Loucy (cell line): ENCODE data around the gene IQCE.

Experiments
- H2AFZ ChIP-seq: fragments of 200-600 bp; sonication (generic); 2 replicates; pipeline ENCODE4 v1.6.0; 2016; ENCODE audit warnings: antibody characterized with exemption, mild to moderate bottlenecking, low read length, moderate library complexity
- H3F3A ChIP-seq: fragments of 200-600 bp; 2 replicates; pipeline ENCODE4 v1.6.0; 2016; ENCODE audit warnings: antibody characterized with exemption, low read depth, mild to moderate bottlenecking
- H3K27me3 ChIP-seq: fragments of 200-600 bp; sonication (generic); 2 replicates; pipeline ENCODE4 v1.6.1; 2014; ENCODE audit warnings: low read length, mild to moderate bottlenecking; ENCODE audit not compliant: insufficient read depth, poor library complexity, severe bottlenecking
- H3K36me3 ChIP-seq: fragments of 200-600 bp; sonication (generic); 2 replicates; pipeline ENCODE4 v1.6.1; 2016; ENCODE audit warnings: low read length; ENCODE audit not compliant: insufficient read depth
- H3K4me1 ChIP-seq: fragments of 200-600 bp; sonication (generic); 2 replicates; pipeline ENCODE4 v1.5.1; 2014; ENCODE audit warnings: low read length, mild to moderate bottlenecking; ENCODE audit not compliant: insufficient read depth, poor library complexity, severe bottlenecking
- H3K4me2 ChIP-seq: fragments of 200-600 bp; sonication (generic); 2 replicates; pipeline ENCODE4 v1.6.0; 2014; ENCODE audit warnings: antibody characterized with exemption, low read length, low read depth, mild to moderate bottlenecking; ENCODE audit not compliant: poor library complexity, severe bottlenecking
- H3K4me3 ChIP-seq: fragments of 200-600 bp; sonication (generic); 2 replicates; pipeline ENCODE4 v1.5.1; 2014; ENCODE audit warnings: low read length, mild to moderate bottlenecking, mixed read lengths; ENCODE audit not compliant: poor library complexity, severe bottlenecking
- H3K79me2 ChIP-seq: fragments of 200-600 bp; sonication (generic); 2 replicates; pipeline ENCODE4 v1.6.1; 2014; ENCODE audit warnings: low read length; ENCODE audit not compliant: insufficient read depth
- H3K9ac ChIP-seq: fragments of 200-600 bp; sonication (generic); 2 replicates; pipeline ENCODE4 v1.6.0; 2014; ENCODE audit warnings: mild to moderate bottlenecking, low read depth, low read length, moderate library complexity; ENCODE audit not compliant: poor library complexity, severe bottlenecking
- H3K9me2 ChIP-seq: fragments of 200-600 bp; sonication (generic); replicated peaks from 2 replicates; pipeline ENCODE4 v1.6.1; 2016; ENCODE audit warnings: low read depth, low read length, mixed read lengths
- H3K9me3 ChIP-seq: fragments of 200-600 bp; sonication (generic); 2 replicates; pipeline ENCODE4 v1.6.1; 2014; ENCODE audit warnings: mild to moderate bottlenecking, antibody characterized with exemption, low read length, low read depth; ENCODE audit not compliant: insufficient read depth
- H4K20me1 ChIP-seq: fragments of 200-600 bp; sonication (generic); 2 replicates; pipeline ENCODE4 v1.6.0; 2014; ENCODE audit warnings: antibody characterized with exemption, low read length, mild to moderate bottlenecking; ENCODE audit not compliant: insufficient read depth, poor library complexity, severe bottlenecking
- EZH2phosphoT487 ChIP-seq: fragments of 200-600 bp; IDR thresholded peaks from 2 replicates; pipeline ENCODE4 v1.6.1; 2018; ENCODE audit warnings: antibody characterized with exemption, mild to moderate bottlenecking, moderate library complexity, borderline replicate concordance
- TF ChIP-seq, protein P1 (sequence below): fragments of 200-600 bp; sonication (generic); conservative IDR thresholded peaks from 2 replicates; pipeline ENCODE4 v1.5.1; 2014; ENCODE audit warnings: mild to moderate bottlenecking, antibody characterized with exemption, low read length

Gene IQCE

DNA sequence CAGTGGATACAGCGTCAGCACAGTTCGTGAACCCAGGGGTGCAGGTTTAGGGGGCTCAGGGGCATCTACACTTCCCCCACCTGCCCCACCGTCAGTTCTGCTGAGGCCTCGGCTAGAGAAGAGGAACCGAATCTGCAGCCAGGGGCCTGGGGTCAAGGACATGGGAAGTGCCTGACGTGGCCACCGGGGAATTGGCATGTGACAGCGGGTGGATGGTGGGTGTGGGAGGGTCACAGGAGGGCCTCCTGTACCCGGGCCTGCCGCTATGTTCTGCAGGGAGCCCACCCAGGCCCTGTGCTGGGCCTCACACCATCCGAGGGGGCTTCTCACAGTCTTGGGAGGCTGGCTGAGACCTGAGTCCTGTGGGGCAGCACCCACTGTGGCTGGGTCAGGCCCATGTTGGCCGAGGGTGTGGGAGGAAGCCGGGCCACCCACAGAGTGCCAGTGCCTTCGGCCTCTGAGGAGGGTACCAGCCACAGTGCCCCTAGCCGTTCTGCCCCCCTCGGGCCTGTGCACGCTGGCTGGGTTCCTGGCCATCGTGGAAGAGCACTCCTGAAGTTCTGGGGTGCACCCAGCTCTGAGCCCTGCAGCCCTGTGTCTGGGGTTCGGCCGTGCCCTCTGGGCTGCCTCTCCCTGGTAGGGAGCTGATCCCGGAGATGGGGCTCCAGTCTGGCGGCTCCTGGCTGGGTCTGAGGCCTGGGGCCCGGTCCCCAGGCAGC, 78.9 kb downstream of the IQCE start:
- Histone ChIP-seq H3K4me3 (no peak overlapping the region), H4K20me1 (peaks cover 80% of the 10 kb centered on the region), H3K79me2 (peaks cover 91% of the 10 kb centered on the region), H3K27me3 (no peaks in the 10 kb centered on the region), H3K4me1 (peaks cover 27% of the 10 kb centered on the region), H3K36me3 (no peaks in the 10 kb centered on the region), H3K4me2 (no peak overlapping the region), H3K9ac (no peak overlapping the region), H3F3A (no peaks in the 10 kb centered on the region), H2AFZ (no peak overlapping the region), H3K9me2 (no peaks in the 10 kb centered on the region), H3K9me3 (no peaks in the 10 kb centered on the region)
- TF ChIP-seq EZH2phosphoT487, result no peak
- TF ChIP-seq, protein P1, sequence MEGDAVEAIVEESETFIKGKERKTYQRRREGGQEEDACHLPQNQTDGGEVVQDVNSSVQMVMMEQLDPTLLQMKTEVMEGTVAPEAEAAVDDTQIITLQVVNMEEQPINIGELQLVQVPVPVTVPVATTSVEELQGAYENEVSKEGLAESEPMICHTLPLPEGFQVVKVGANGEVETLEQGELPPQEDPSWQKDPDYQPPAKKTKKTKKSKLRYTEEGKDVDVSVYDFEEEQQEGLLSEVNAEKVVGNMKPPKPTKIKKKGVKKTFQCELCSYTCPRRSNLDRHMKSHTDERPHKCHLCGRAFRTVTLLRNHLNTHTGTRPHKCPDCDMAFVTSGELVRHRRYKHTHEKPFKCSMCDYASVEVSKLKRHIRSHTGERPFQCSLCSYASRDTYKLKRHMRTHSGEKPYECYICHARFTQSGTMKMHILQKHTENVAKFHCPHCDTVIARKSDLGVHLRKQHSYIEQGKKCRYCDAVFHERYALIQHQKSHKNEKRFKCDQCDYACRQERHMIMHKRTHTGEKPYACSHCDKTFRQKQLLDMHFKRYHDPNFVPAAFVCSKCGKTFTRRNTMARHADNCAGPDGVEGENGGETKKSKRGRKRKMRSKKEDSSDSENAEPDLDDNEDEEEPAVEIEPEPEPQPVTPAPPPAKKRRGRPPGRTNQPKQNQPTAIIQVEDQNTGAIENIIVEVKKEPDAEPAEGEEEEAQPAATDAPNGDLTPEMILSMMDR, result no peak

DNA sequence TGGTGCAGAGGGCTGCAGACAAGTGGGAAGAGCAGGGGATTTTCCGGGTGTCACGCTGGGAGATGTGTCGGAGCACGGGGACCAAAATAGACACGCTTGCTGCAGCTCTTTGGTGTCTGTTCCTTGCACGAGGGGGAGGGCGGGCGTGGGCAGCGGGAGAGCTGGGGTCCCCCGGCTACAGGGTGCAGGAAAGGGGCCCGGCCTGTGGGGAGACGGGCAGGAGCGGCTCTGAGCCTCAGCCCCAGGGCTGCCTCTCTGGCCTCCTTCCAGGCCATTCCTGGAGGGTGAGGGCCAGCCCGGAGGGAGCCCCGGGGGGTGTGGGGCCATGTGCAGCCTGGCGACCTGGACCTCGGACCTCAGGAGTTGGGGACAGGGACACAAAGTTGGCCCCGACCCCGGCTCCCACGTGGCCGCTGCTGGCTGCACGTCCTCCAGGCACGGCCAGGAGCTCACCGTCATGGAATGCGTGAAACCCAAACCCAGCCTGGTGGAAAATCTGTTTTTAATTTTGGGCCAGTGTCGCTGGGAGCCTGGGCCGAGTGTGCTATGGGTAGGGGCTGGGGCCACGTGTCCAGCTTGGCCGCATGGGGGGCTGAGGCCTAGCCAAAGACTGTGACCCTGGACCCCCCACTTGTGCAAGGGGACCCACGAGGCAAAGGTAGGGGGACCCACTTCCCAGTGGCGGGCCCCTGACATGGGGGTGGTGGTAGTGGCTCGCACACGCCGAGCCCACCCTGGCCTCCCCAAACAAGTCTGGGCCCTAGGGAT, 79.6 kb downstream of the IQCE start:
- no peak overlapping the region for H3K4me3 ChIP-seq
- peaks cover 80% of the 10 kb centered on the region for H4K20me1 ChIP-seq
- peaks cover 86% of the 10 kb centered on the region for H3K79me2 ChIP-seq
- H3K27me3 ChIP-seq, result no peaks in the 10 kb centered on the region
- TF ChIP-seq EZH2phosphoT487, result no peak
- TF ChIP-seq, protein P1, result no peak
- H3K9me2 ChIP-seq, result no peaks in the 10 kb centered on the region
- H3K9ac ChIP-seq, result no peak overlapping the region
- H3K36me3 ChIP-seq, result no peaks in the 10 kb centered on the region
- no peak overlapping the region for H2AFZ ChIP-seq
- peaks cover 28% of the 10 kb centered on the region for H3K4me1 ChIP-seq
- no peak overlapping the region for H3K4me2 ChIP-seq
- H3K9me3 ChIP-seq, result no peaks in the 10 kb centered on the region
- H3F3A ChIP-seq, result no peaks in the 10 kb centered on the region

DNA sequence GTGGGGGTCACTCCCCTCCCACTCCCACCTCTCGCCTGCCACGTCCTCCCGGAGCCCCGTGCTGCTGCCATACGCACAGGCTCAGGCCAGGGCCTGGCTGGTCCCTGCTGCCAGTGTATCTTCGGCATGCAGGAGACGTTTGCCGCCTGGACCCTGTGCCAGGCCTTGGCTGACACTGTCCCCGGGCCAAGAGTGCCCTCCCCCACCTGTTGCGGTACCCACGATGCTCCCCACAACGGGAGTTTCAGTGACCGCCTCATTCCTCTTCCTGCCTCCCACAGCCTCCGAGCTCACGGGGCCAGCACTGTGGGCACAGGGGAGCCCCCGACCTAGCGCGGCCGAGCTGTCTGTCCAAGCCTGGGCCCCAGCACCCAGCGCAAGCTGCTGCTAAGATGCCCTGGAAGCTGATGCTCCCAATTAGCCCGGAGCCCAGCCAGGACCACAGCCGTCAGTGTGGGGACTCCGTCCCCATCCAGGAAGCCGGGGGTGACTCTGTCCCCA, 80.5 kb downstream of the IQCE start:
- H3K79me2 ChIP-seq, result peaks cover 86% of the 10 kb centered on the region
- no peaks in the 10 kb centered on the region for H3K27me3 ChIP-seq
- H3K9me2 ChIP-seq, result no peaks in the 10 kb centered on the region
- no peak overlapping the region for H2AFZ ChIP-seq
- no peaks in the 10 kb centered on the region for H3F3A ChIP-seq
- peaks cover 80% of the 10 kb centered on the region for H4K20me1 ChIP-seq
- no peak overlapping the region for H3K4me2 ChIP-seq
- H3K4me1 ChIP-seq, result peaks cover 28% of the 10 kb centered on the region
- no peak for TF ChIP-seq EZH2phosphoT487
- TF ChIP-seq, protein P1, result no peak
- no peak overlapping the region for H3K9ac ChIP-seq
- H3K4me3 ChIP-seq, result no peak overlapping the region
- H3K9me3 ChIP-seq, result no peaks in the 10 kb centered on the region
- no peaks in the 10 kb centered on the region for H3K36me3 ChIP-seq
